Ishikawa (cell line): ENCODE measurements around the gene SOBP.

Experiments
- CREB1 ChIP-seq: IDR thresholded peaks from 2 replicates; pipeline ENCODE4 v1.6.1; 2012; ENCODE audit warnings: low read depth
- EGR1 ChIP-seq: IDR thresholded peaks from 2 replicates; pipeline ENCODE4 v1.6.1; 2012
- USF1 ChIP-seq: IDR thresholded peaks from 2 replicates; pipeline ENCODE4 v1.6.1; 2012

- TF ChIP-seq USF1 (no peak), EGR1 (no peak), CREB1 (no peak)
Measured at GRCh38 chr6:107589199-107589598, 99.3 kb downstream of the SOBP start.
